K562 (cell line): ENCODE results near the gene FRMD3. TPM values are rescaled to one million over a fixed set of nuclear protein-coding genes. Genes with fewer than 3 reads are reported as not detected.

Source experiments
- ATAC-seq: fragments of 200-7000 bp; cut with Tn5 transposase; 3 replicates; pipeline ENCODE4 v1.9.1; 2020; ENCODE audit warnings: moderate library complexity
- BruUV-seq: library from RNA; stranded (reverse); fragments of 400-500 nt; replicated peaks from 2 replicates; lab custom pipeline; 2021; lab: Mats Ljungman, UMichigan
- CTCF ChIA-PET: fragments of 300-600 bp; formaldehyde crosslinking; extraction: SDS; loops from one replicate; lab custom pipeline; 2021; ENCODE audit warnings: low intra/inter-chr PET ratio; lab: Yijun Ruan, JAX
- POLR2A ChIA-PET: fragments of 300-600, 350-650 bp; sonication (Branson Sonifier 250); formaldehyde crosslinking; extraction: SDS; loops from one replicate; lab custom pipeline; 2021; ENCODE audit warnings: antibody characterized with exemption, inconsistent platforms; lab: Yijun Ruan, JAX
- DNase-seq, 4 experiments: peaks; one replicate each; pipeline versions ENCODE4 v3.0.0 to v3.0.0-alpha.2; 2011 to 2018; ENCODE audit warnings: low spot score in 3 of 4, mixed read lengths in 3 of 4; ENCODE audit errors: extremely low read depth in 1 of 4
- FAIRE-seq: peaks from 2 replicates; lab custom pipeline; 2011; peaks lifted over from hg19 to GRCh38; lab: Jason Lieb, UNC
- H2AFZ ChIP-seq: 2 replicates; pipeline ENCODE4 v1.6.0; 2011; ENCODE audit warnings: low read depth, low read length, control low read depth, inconsistent platforms
- H3K27ac ChIP-seq: fragments of 200-600 bp; 3 replicates; pipeline ENCODE4 v1.8.0; 2011; ENCODE audit warnings: low read depth, mild to moderate bottlenecking, control low read depth, inconsistent platforms, low read length, moderate library complexity, mixed read lengths; ENCODE audit errors: extremely low read depth
- H3K27me3 ChIP-seq, 2 experiments: fragments of 300-600 bp in 1 of 2; 2 replicates in 1 of 2; 3 replicates in 1 of 2; pipeline versions ENCODE4 v1.6.0 to v1.8.0; 2011; ENCODE audit warnings: inconsistent platforms in 2 of 2, low read length in 2 of 2, mild to moderate bottlenecking in 1 of 2, mixed read lengths in 1 of 2, moderate library complexity in 1 of 2; ENCODE audit not compliant: control insufficient read depth in 2 of 2, insufficient read depth in 2 of 2
- H3K36me3 ChIP-seq: fragments of 300-600 bp; 3 replicates; pipeline ENCODE4 v1.8.0; 2011; ENCODE audit warnings: mild to moderate bottlenecking, low read length, inconsistent platforms; ENCODE audit not compliant: control insufficient read depth, insufficient read depth
- H3K4me1 ChIP-seq, 2 experiments: fragments of 200-600 bp in 1 of 2; replicated peaks in 1 of 2; 2 replicates in 1 of 2; 3 replicates in 1 of 2; pipeline versions ENCODE4 v1.5.1 to v1.8.0; 2011; ENCODE audit warnings: inconsistent platforms in 2 of 2, low read length in 2 of 2, mild to moderate bottlenecking in 1 of 2, mixed read lengths in 1 of 2, moderate library complexity in 1 of 2; ENCODE audit not compliant: control insufficient read depth in 2 of 2, insufficient read depth in 2 of 2
- H3K4me2 ChIP-seq: 2 replicates; pipeline ENCODE4 v1.6.1; 2011; ENCODE audit warnings: low read length, control low read depth, inconsistent platforms, mixed read lengths; ENCODE audit not compliant: insufficient read depth
- H3K4me3 ChIP-seq: fragments of 200-600 bp; sonication (generic), shearing (Covaris generic); 2 replicates; pipeline ENCODE4 v1.5.1; 2016; ENCODE audit warnings: control low read depth, inconsistent platforms
- H3K79me2 ChIP-seq: fragments of 200-600 bp; 3 replicates; pipeline ENCODE4 v1.8.0; 2011; ENCODE audit warnings: low read length, inconsistent platforms; ENCODE audit not compliant: control insufficient read depth, insufficient read depth
- H3K9ac ChIP-seq, 2 experiments: 2 replicates each; pipeline versions ENCODE4 v1.6.0 to v1.6.1; 2011; ENCODE audit warnings: low read depth in 2 of 2, low read length in 2 of 2, control low read depth in 1 of 2, inconsistent platforms in 1 of 2, mild to moderate bottlenecking in 1 of 2, mixed read lengths in 1 of 2; ENCODE audit not compliant: insufficient read depth in 1 of 2
- H3K9me1 ChIP-seq: one replicate; pipeline ENCODE4 v1.6.0; 2011; ENCODE audit warnings: inconsistent platforms, mild to moderate bottlenecking, low read length, moderate library complexity; ENCODE audit not compliant: control insufficient read depth, insufficient read depth
- H3K9me3 ChIP-seq: replicated peaks from 2 replicates; pipeline ENCODE4 v1.5.1; 2011; ENCODE audit warnings: low read depth, low read length, inconsistent platforms; ENCODE audit not compliant: control insufficient read depth, insufficient read depth
- H4K20me1 ChIP-seq: replicated peaks from 2 replicates; pipeline ENCODE4 v1.6.1; 2011; ENCODE audit warnings: low read length, inconsistent platforms, mixed read lengths; ENCODE audit not compliant: control insufficient read depth, insufficient read depth
- CEBPZ ChIP-seq: fragments of 150-350 bp; IDR thresholded peaks from 2 replicates; pipeline ENCODE4 v1.6.1; 2014; ENCODE audit warnings: low read depth, mild to moderate bottlenecking, low read length, borderline replicate concordance
- GTF2A2 ChIP-seq: IDR thresholded peaks from 2 replicates; pipeline ENCODE4 v1.6.1; 2016; ENCODE audit warnings: mild to moderate bottlenecking, missing genetic modification characterization, missing compliant biosample characterization
- KLF10 ChIP-seq: fragments of 250-450 bp; sonication (Bioruptor Pico); IDR thresholded peaks from 2 replicates; pipeline ENCODE4 v1.6.1; 2021; ENCODE audit warnings: matching md5 sums
- MYC ChIP-seq, 2 experiments: fragments of 250-450 bp in 1 of 2; sonication (Bioruptor Pico) in 1 of 2; IDR thresholded peaks; 2 replicates each; pipeline versions ENCODE4 v1.5.1 to v1.6.1; 2012 to 2021; ENCODE audit warnings: low read depth in 2 of 2, borderline replicate concordance in 1 of 2, improper control_type of control experiment in 1 of 2, low read length in 1 of 2, mild to moderate bottlenecking in 1 of 2, moderate library complexity in 1 of 2
- POLR2A ChIP-seq: fragments of 450-650 bp; conservative IDR thresholded peaks from 2 replicates; pipeline ENCODE4 v1.6.1; 2016
- SIRT6 ChIP-seq: IDR thresholded peaks from one replicate; pipeline ENCODE4 v1.6.1; 2012; ENCODE audit warnings: low read depth, mild to moderate bottlenecking, control low read depth, inconsistent platforms, low read length, moderate library complexity
- SIX5 ChIP-seq, 2 experiments: IDR thresholded peaks; 2 replicates each; pipeline ENCODE4 v1.6.1; 2011; ENCODE audit warnings: low read length in 2 of 2, borderline replicate concordance in 1 of 2, low read depth in 1 of 2, mild to moderate bottlenecking in 1 of 2, moderate library complexity in 1 of 2; ENCODE audit not compliant: insufficient read depth in 1 of 2
- TCF7L2 ChIP-seq: fragments of 150-350 bp; IDR thresholded peaks from 2 replicates; pipeline ENCODE4 v1.6.1; 2016; ENCODE audit warnings: low read depth, mild to moderate bottlenecking, low read length, moderate library complexity
- VEZF1 ChIP-seq: fragments of 200-800 bp; sonication (Bioruptor generic); IDR thresholded peaks from 2 replicates; pipeline ENCODE4 v1.6.1; 2017; ENCODE audit warnings: missing genetic modification characterization, missing compliant biosample characterization
- ZFP30 ChIP-seq: fragments of 250-450 bp; sonication (Bioruptor Pico); IDR thresholded peaks from 2 replicates; pipeline ENCODE4 v1.8.0; 2022; ENCODE audit warnings: moderate library complexity, mild to moderate bottlenecking, inconsistent platforms, borderline replicate concordance
- ZKSCAN3 ChIP-seq: fragments of 250-450 bp; sonication (Bioruptor Pico); IDR thresholded peaks from 2 replicates; pipeline ENCODE4 v1.4.0; 2020
- ZNF274 ChIP-seq: IDR thresholded peaks from 2 replicates; pipeline ENCODE4 v1.6.1; 2011; ENCODE audit warnings: low read depth, mild to moderate bottlenecking, low read length, moderate library complexity, borderline replicate concordance
- ZNF347 ChIP-seq: fragments of 450-650 bp; formaldehyde crosslinking; IDR thresholded peaks from 2 replicates; pipeline ENCODE4 v1.4.0; 2020; ENCODE audit warnings: low read depth, mild to moderate bottlenecking, moderate library complexity
- ZNF41 ChIP-seq: fragments of 250-450 bp; sonication (Bioruptor Pico); conservative IDR thresholded peaks from 2 replicates; pipeline ENCODE4 v1.4.0; 2020; ENCODE audit warnings: mild to moderate bottlenecking
- ZNF507 ChIP-seq: conservative IDR thresholded peaks from 2 replicates; pipeline ENCODE4 v1.6.1; 2017; ENCODE audit warnings: missing genetic modification characterization, missing compliant biosample characterization
- ZNF668 ChIP-seq: fragments of 250-450 bp; sonication (Bioruptor Pico); IDR thresholded peaks from 2 replicates; pipeline ENCODE4 v1.8.0; 2022; ENCODE audit warnings: mild to moderate bottlenecking, inconsistent platforms
- ZNF699 ChIP-seq: fragments of 250-450 bp; sonication (Bioruptor Pico); IDR thresholded peaks from 2 replicates; pipeline ENCODE4 v1.8.0; 2021; ENCODE audit warnings: mild to moderate bottlenecking, moderate library complexity; ENCODE audit not compliant: insufficient replicate concordance
- WGBS: fragments of 100-300 bp; shearing (Covaris generic); methylation state at CpG from one replicate; pipeline ENCODE4 v1.1.6; 2016; ENCODE audit warnings: low coverage, mixed read lengths; ENCODE audit not compliant: insufficient coverage; ENCODE audit errors: missing lambda C conversion rate; 5-methylcytosine and 5-hydroxymethylcytosine counted together
- in situ Hi-C: fragments of 300-500 bp; cut with MboI; formaldehyde crosslinking; loops from 4 replicates; pipeline ENCODE4 v1.15.0; 2018; ENCODE audit warnings: inconsistent platforms, mixed read lengths
- intact Hi-C: fragments of 100-400 bp; cut with micrococcal nuclease; formaldehyde crosslinking; loops from 2 replicates; pipeline ENCODE4 v1.14.2; 2022
- polyA plus RNA-seq, 8 experiments: library from polyadenylated mRNA; depleted of rRNA in 4 of 8; stranded (reverse) in 5 of 8; unstranded in 3 of 8; fragments of >200 nt; fragmentation: Nextera tagmentation in 2 of 8; fragmentation: Illumina TruSeq in 1 of 8; extraction: Ambion mirVana in 2 of 8; extraction: Trizol in 1 of 8; gene quantifications; 2 replicates each; pipeline versions ENCODE4 v1.2.1 to v1.2.3, GENCODE V29; 2011 to 2014; ENCODE audit warnings: inconsistent platforms in 1 of 8, missing spikeins in 1 of 8
- total RNA-seq, 7 experiments: library from RNA; depleted of rRNA in 6 of 7; stranded (reverse); fragments of >200 nt in 6 of 7; fragmentation: Illumina TruSeq in 2 of 7; extraction: Trizol in 2 of 7; gene quantifications; 2 replicates each; pipeline versions ENCODE4 v1.2.1 to v1.2.3, GENCODE V29; 2011 to 2021; ENCODE audit warnings: low replicate concordance in 1 of 7

The FRMD3 gene
- total and polyA plus RNA-seq, 9 of the 15 experiments (the other 6 are each of a cell fraction or from before 2014, with no cell fraction given), result 0.09 to 0.51 (median 0.21) TPM

GRCh38 chr9:83472764-83473163 is 65.4 kb downstream of the FRMD3 start:
- Histone ChIP-seq H3K4me2 (no peak overlapping the region), H3K4me1 (no peaks in the 10 kb centered on the region), H3K27ac (no peak overlapping the region), H3K36me3 (no peaks in the 10 kb centered on the region), H3K9me3 (no peaks in the 10 kb centered on the region), H2AFZ (no peak overlapping the region), H3K9me1 (no peaks in the 10 kb centered on the region), H3K9ac (no peak overlapping the region), H3K27me3 (no peaks in the 10 kb centered on the region), H3K79me2 (no peaks in the 10 kb centered on the region), H3K4me3 (no peak overlapping the region), H4K20me1 (no peaks in the 10 kb centered on the region)
- DNase-seq (no peak), FAIRE-seq (no peak), ATAC-seq (no peak)
- WGBS, result 0% methylated on average over 5 of the region's 5 CpGs
- intact Hi-C loops (no loop called here), in situ Hi-C loops (no loop called here)
- POLR2A ChIA-PET, result interaction anchor here (0.5 kb wide), 1 partner anchor 622 kb away, joined by 3 read pairs; no protein-coding TSS in a partner anchor
- CTCF ChIA-PET, result no interaction called here
- TF ChIP-seq VEZF1, result no peak
- no peak for TF ChIP-seq ZKSCAN3 (CRISPR knock-in tag)
- TF ChIP-seq MYC (IDR thresholded peaks at IDR 0.05; ENCODE audit: low read depth, low read length), result no peak
- TF ChIP-seq MYC (CRISPR knock-in tag; IDR thresholded peaks at IDR 0.05; ENCODE audit: borderline replicate concordance, low read depth), result no peak
- TF ChIP-seq ZFP30, result no peak
- no peak for TF ChIP-seq SIRT6
- no peak for TF ChIP-seq ZNF41 (CRISPR knock-in tag)
- no peak for TF ChIP-seq ZNF699 (CRISPR knock-in tag)
- TF ChIP-seq GTF2A2 (tag), result no peak
- TF ChIP-seq TCF7L2, result no peak
- no peak for TF ChIP-seq SIX5 (IDR thresholded peaks at IDR 0.05; ENCODE audit: borderline replicate concordance in 1 of 2, insufficient read depth in 1 of 2, low read depth in 1 of 2, low read length in 2 of 2)
- TF ChIP-seq ZNF274, result no peak
- no peak for TF ChIP-seq ZNF507
- TF ChIP-seq CEBPZ, result no peak
- TF ChIP-seq ZNF347 (CRISPR knock-in tag), result no peak
- no peak for TF ChIP-seq POLR2A
- TF ChIP-seq ZNF668 (CRISPR knock-in tag), result no peak
- TF ChIP-seq KLF10 (CRISPR knock-in tag), result no peak
- BruUV-seq, result no TSS peak
